ENCODE results near the gene PLOD3. TPM values are rescaled to one million over a fixed set of nuclear protein-coding genes. Genes with fewer than 3 reads are reported as not detected.
A peak's percentile ranks its signal among the peaks of the same experiment; 100 is the strongest.

PLOD3 gene
- total RNA-seq, 2 experiments from 2014 or later, result 9.2 to 30.5 TPM

DNA sequence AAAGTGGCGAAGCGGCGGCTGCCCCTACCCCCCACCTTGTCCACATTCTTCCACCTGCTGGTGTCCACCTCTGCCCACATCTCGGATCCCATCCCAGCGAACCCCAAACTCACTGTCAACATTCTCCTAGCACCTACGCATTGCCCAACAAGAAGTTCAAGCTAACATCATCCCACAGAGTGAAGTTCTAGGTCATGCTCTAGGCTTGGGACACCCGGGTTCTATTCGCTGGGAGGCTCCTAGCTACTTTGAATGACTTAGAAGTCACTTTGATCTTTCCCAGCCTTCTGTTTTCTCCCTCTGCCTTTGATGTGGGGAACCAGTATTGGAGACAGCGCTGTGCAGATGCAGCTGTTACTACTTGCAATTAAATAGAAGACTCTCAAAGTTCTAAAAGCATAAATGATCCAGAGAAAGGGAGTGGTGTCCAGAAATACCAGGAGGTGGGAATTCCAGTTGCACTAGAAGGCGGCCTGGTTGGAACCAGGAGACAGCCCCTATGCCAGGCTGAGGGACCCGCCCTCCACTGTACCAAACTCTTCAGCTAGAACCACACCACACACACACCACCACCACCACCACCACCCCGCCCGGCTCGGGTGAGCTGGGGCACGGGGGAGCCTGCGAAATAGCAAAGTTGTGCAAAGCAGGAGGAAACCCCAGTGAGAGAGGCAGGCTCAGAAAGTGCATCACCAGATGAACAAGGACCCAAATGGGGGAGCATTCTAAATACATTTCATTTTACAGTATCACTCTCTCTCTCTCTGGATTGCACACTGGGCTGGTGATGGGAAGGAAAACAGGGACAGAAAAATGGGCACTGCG lies 46.6 kb downstream of the PLOD3 start:
- ChIA-PET CTCF (ENCODE audit: unreplicated experiment) (no interaction called here), POLR2A (interaction anchor here (0.5 to 0.6 kb wide), 2 partner anchors 12 to 338 kb away, joined by 4 to 6 read pairs; no protein-coding TSS in a partner anchor)
- H3K4me2 ChIP-seq (ENCODE audit: low read length), result no peak overlapping the region
- H3K9me3 ChIP-seq (ENCODE audit: low read length), result no peaks in the 10 kb centered on the region
- no peaks in the 10 kb centered on the region for H3K9me2 ChIP-seq (ENCODE audit: insufficient read depth, low read length)
- H2AFZ ChIP-seq (ENCODE audit: low read length), result no peak overlapping the region
- H3K27ac ChIP-seq (ENCODE audit: low read depth, low read length, poor library complexity, severe bottlenecking), result no peak overlapping the region
- no peak overlapping the region for H3K4me3 ChIP-seq (ENCODE audit: low read depth, low read length, poor library complexity, severe bottlenecking)
- intact Hi-C loops (cut with micrococcal nuclease; ENCODE audit: unreplicated experiment), result no loop called here
- no peak for TF ChIP-seq EZH2phosphoT487 (IDR thresholded peaks at IDR 0.05; ENCODE audit: borderline replicate concordance, low read depth, low read length)
- TF ChIP-seq, protein P1, sequence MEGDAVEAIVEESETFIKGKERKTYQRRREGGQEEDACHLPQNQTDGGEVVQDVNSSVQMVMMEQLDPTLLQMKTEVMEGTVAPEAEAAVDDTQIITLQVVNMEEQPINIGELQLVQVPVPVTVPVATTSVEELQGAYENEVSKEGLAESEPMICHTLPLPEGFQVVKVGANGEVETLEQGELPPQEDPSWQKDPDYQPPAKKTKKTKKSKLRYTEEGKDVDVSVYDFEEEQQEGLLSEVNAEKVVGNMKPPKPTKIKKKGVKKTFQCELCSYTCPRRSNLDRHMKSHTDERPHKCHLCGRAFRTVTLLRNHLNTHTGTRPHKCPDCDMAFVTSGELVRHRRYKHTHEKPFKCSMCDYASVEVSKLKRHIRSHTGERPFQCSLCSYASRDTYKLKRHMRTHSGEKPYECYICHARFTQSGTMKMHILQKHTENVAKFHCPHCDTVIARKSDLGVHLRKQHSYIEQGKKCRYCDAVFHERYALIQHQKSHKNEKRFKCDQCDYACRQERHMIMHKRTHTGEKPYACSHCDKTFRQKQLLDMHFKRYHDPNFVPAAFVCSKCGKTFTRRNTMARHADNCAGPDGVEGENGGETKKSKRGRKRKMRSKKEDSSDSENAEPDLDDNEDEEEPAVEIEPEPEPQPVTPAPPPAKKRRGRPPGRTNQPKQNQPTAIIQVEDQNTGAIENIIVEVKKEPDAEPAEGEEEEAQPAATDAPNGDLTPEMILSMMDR (conservative IDR thresholded peaks at IDR 0.05; ENCODE audit: low read length), result no peak
- H3K36me3 ChIP-seq (ENCODE audit: insufficient read depth, low read length), result no peaks in the 10 kb centered on the region
- peaks cover 26% of the 10 kb centered on the region for H3K4me1 ChIP-seq (ENCODE audit: insufficient read depth, low read length, poor library complexity, severe bottlenecking)
- no peak for DNase-seq (ENCODE audit: low spot score)
- H4K20me1 ChIP-seq (ENCODE audit: insufficient read depth, low read length), result no peaks in the 10 kb centered on the region
- H3K79me2 ChIP-seq (ENCODE audit: insufficient read depth, low read depth, low read length), result no peaks in the 10 kb centered on the region
- BruUV-seq (replicated peaks), result no TSS peak

DNA sequence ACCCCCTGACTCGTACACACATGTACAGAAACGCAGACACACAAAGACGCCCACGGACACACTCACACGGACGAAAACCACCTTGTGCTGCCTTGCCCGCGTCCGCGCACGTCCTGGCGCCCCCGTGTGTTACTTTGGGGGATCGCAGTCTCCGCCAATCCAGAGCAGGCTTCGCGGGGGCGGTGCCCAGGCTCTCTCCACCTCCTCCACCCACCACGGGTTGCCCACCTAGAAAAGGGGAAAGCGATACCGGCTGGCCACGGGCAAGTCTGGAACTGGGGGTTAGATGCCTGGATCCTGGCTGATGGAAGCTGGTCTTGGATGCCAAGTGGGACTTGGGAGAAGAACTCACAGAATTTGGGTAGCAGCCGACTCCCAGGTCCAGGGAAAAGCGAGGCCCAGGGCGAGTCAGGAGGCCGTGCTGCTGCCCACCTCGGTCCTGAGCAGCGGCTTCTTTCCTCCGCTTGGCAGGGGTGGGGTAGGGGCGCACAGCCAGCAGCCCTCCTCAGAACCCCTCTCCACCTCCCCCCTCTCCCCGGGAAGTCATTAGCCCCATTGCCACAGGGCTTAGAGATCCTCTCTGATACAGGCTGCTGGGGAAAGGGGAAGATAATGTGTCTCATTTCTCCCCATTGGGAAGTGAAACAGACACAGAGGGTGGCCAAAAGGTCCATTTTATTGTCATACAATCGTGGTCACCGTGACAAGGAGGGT lies 47.4 kb downstream of the PLOD3 start:
- Histone ChIP-seq H3K4me2 (ENCODE audit: low read length) (peak overlapping the region; percentile 53), H2AFZ (ENCODE audit: low read length) (0 out of 2 replicates have a peak overlapping the region, but pooled peaks have one; percentile 31), H3K4me1 (ENCODE audit: insufficient read depth, low read length, poor library complexity, severe bottlenecking) (peaks cover 26% of the 10 kb centered on the region), H3K4me3 (ENCODE audit: low read depth, low read length, poor library complexity, severe bottlenecking) (no peak overlapping the region), H3K27ac (ENCODE audit: low read depth, low read length, poor library complexity, severe bottlenecking) (no peak overlapping the region), H3K79me2 (ENCODE audit: insufficient read depth, low read depth, low read length) (no peaks in the 10 kb centered on the region), H3K36me3 (ENCODE audit: insufficient read depth, low read length) (no peaks in the 10 kb centered on the region), H3K9me3 (ENCODE audit: low read length) (no peaks in the 10 kb centered on the region), H3K9me2 (ENCODE audit: insufficient read depth, low read length) (no peaks in the 10 kb centered on the region), H4K20me1 (ENCODE audit: insufficient read depth, low read length) (no peaks in the 10 kb centered on the region)
- BruUV-seq (replicated peaks), result no TSS peak
- no peak for TF ChIP-seq EZH2phosphoT487 (IDR thresholded peaks at IDR 0.05; ENCODE audit: borderline replicate concordance, low read depth, low read length)
- TF ChIP-seq, protein P1 (conservative IDR thresholded peaks at IDR 0.05; ENCODE audit: low read length), result peak; percentile 91
- ChIA-PET CTCF (ENCODE audit: unreplicated experiment) (no interaction called here), POLR2A (interaction anchor here (0.5 to 0.6 kb wide), 2 partner anchors 13 to 339 kb away, joined by 4 to 6 read pairs; no protein-coding TSS in a partner anchor)
- intact Hi-C loops (cut with micrococcal nuclease; ENCODE audit: unreplicated experiment), result loop anchor here (1.0 kb wide), 1 partner anchor 26 kb away; no protein-coding TSS in a partner anchor
- peak; percentile 69 for DNase-seq (ENCODE audit: low spot score)
